Right cardiac atrium (tissue), 5 donors: ENCODE measurements around the gene ADGRL1. TPM values are rescaled to one million over a fixed set of nuclear protein-coding genes. Genes with fewer than 3 reads are reported as not detected.
"Not testable (repeated sequence)": the region's sequence is repeated elsewhere in the genome, so short reads cannot be mapped to it uniquely, and the experiment has no call there.

Source experiments
- ATAC-seq, 2 donors: fragments of 200-7000 bp; cut with Tn5 transposase; one replicate each; pipeline versions ENCODE4 v1.8.0 to v1.9.1; 2020; ENCODE audit warnings: moderate library complexity in 2 of 2, mild to moderate bottlenecking in 1 of 2
- DNase-seq, 3 donors: peaks; one replicate each; pipeline ENCODE4 v3.0.0-alpha.2; 2020
- H3K27ac ChIP-seq: one replicate; pipeline ENCODE4 v1.5.1; 2013; ENCODE audit warnings: mild to moderate bottlenecking, low read length, control low read depth, moderate library complexity
- H3K27me3 ChIP-seq: one replicate; pipeline ENCODE4 v1.6.1; 2013; ENCODE audit not compliant: control insufficient read depth, insufficient read depth
- H3K4me1 ChIP-seq: one replicate; pipeline ENCODE4 v1.6.1; 2013; ENCODE audit warnings: low read length; ENCODE audit not compliant: control insufficient read depth, insufficient read depth
- H3K4me3 ChIP-seq: one replicate; pipeline ENCODE4 v1.5.1; 2013; ENCODE audit warnings: low read length, control low read depth
- H3K9me3 ChIP-seq: one replicate; pipeline ENCODE4 v1.6.1; 2013; ENCODE audit warnings: low read length; ENCODE audit not compliant: control insufficient read depth
- WGBS: extraction: QIAGEN DNeasy Blood & Tissue Kit; methylation state at CpG from one replicate; pipeline ENCODE4 v1.1.7; 2013; 5-methylcytosine and 5-hydroxymethylcytosine counted together
- intact Hi-C, 4 donors: fragments of 100-400 bp; cut with DNase I; formaldehyde crosslinking; loops; one replicate each; pipeline versions ENCODE4 v1.11.0 to v1.14.0; 2022 to 2023
- polyA plus RNA-seq: library from polyadenylated mRNA; stranded (reverse); fragments of 200-250 nt; gene quantifications from one replicate; pipeline ENCODE4 v1.2.3, GENCODE V29; 2013
- total RNA-seq, 4 donors: library from RNA; stranded (reverse); fragmentation: NEBNext Ultra II Directional; extraction: Animal tissue kit (Norgen Biotek cat#: 25700); gene quantifications; one replicate each; pipeline ENCODE4 v1.2.1, GENCODE V29; 2021
- donor health status: healthy with polysubstance abuse.
- donor health status: DM: no; HTN: yes; CAD: no.
- donor health status: DM: no; HTN: no; CAD: no.
- donor health status: DM: no; HTN: yes; CAD: no; lungs with severe emphysema.
- donor health status: DM: yes; HTN: yes; CAD: no.

The ADGRL1 gene
- total and polyA plus RNA-seq, 5 donors, result 20.1 to 36.9 (median 33.6) TPM

DNA sequence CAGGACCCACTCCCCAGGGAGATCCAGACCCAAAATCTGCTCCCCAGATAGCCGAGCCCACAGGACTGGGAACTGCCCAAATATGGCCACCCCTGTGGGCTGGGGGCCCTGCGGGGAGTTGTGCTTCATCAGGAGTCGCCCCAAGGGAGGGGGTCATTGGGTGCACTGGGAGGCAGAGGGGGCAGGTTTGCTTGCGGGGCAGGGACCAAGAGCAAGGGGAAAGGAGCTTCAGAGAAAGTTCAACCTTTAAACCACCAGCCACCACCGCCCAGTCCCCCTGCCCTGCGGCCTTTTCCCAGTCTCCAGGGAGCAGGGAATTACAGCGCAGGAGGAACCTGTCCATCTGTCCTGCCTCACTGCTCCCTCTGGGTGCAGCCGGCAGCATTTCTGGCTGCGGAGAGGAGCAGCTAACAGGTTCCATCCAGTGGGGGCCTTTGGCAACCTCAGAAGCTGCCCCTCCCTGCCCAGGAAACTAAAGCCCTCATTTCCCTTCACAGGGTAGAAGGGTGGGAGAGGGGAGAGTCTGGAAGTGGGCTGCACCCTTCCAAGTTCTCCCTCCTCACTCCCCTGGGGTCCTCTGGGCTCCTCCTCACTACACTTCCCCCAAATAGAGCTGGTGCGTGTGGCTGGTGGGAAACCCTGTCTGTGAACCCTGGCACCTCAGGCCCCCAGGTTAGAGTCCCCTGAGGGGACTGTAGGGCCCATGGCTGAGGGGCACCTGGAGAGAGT lies 55.8 kb downstream of the ADGRL1 start:
- peak overlapping the region; percentile 69 for H3K27ac ChIP-seq
- H3K27me3 ChIP-seq, result no peaks in the 10 kb centered on the region
- peak overlapping the region; percentile 8 for H3K4me3 ChIP-seq
- H3K4me1 ChIP-seq, result peaks cover 5% of the 10 kb centered on the region
- H3K9me3 ChIP-seq, result no peaks in the 10 kb centered on the region
- intact Hi-C loops, result loop anchor here in 2 of 4 donors (10.0 kb wide), 2 partner anchors 135 to 195 kb away; no protein-coding TSS in a partner anchor
- 55% methylated on average over 10 of the region's 10 CpGs for WGBS
- ATAC-seq (peak in 1 of 2 donors; percentile 11), DNase-seq (peak in 2 of 3 donors; percentile 64 to 69)

- Histone ChIP-seq H3K9me3 (no peaks in the 10 kb centered on the region), H3K27ac (peak overlapping the region; percentile 69), H3K4me1 (peaks cover 5% of the 10 kb centered on the region), H3K4me3 (peak overlapping the region; percentile 8), H3K27me3 (no peaks in the 10 kb centered on the region)
- intact Hi-C loops, result loop anchor here (5.0 to 10.0 kb wide), 4 partner anchors 195 to 315 kb away; partner anchors contain the start of genes BRME1 (in 1 of the 4) and CC2D1A (in 1 of the 4)
- 19% methylated on average over 21 of the region's 21 CpGs for WGBS
- peak; percentile 79 to 85 for ATAC-seq
- DNase-seq, result peak; percentile 91 to 96 (median 95)
Observed at GRCh38 chr19:14149509-14149994, 56.4 kb downstream of the ADGRL1 start.

GRCh38 chr19:14148751-14149410 lies 57.1 kb downstream of the ADGRL1 start:
- WGBS, result 59% methylated on average over 13 of the region's 13 CpGs
- intact Hi-C loops, result loop anchor here (5.0 to 10.0 kb wide), 4 partner anchors 196 to 316 kb away; partner anchors contain the start of genes BRME1 (in 1 of the 4) and CC2D1A (in 1 of the 4)
- peak in 1 of 2 donors; percentile 2 for ATAC-seq

GRCh38 chr19:14147797-14148605 lies 58.0 kb downstream of the ADGRL1 start:
- intact Hi-C loops, result loop anchor here (5.0 to 10.0 kb wide), 4 partner anchors 197 to 317 kb away; partner anchors contain the start of genes BRME1 (in 1 of the 4) and CC2D1A (in 1 of the 4)
- ATAC-seq (peak; percentile 81 to 82), DNase-seq (peak; percentile 82 to 93 (median 92))
- 22% methylated on average over 20 of the region's 20 CpGs for WGBS
- Histone ChIP-seq H3K27me3 (no peaks in the 10 kb centered on the region), H3K27ac (peak overlapping the region; percentile 26), H3K4me1 (peaks cover 5% of the 10 kb centered on the region), H3K4me3 (no peak overlapping the region), H3K9me3 (no peaks in the 10 kb centered on the region)

More at GRCh38 chr19:14148751-14149410, 57.1 kb downstream of the ADGRL1 start:
- peak in 2 of 3 donors; percentile 60 to 68 for DNase-seq
- Histone ChIP-seq H3K27ac (peak overlapping the region; percentile 69), H3K4me1 (peaks cover 5% of the 10 kb centered on the region), H3K27me3 (no peaks in the 10 kb centered on the region), H3K9me3 (no peaks in the 10 kb centered on the region), H3K4me3 (no peak overlapping the region)

DNA sequence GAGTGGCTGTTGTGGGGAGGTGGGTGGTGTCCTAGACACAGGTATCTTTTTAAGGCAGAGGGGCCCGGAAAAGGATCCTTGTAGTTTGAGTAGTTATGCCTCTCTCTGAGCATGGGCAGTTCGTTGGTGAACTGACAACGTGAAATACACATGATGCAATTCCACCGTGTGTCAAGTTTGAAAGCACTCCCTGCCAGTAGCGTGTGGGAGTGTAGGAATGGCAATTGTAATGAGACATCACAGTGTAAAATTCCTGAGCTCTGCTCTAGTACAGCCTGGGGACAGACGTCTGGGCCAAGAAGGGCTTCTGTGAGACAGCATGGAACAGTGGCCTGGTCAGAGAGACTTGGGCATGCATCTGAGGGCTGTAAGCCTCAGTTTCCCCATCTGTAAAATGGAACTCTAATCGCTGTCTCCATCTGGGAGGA lies 59.2 kb downstream of the ADGRL1 start:
- intact Hi-C loops, result loop anchor here (5.0 to 10.0 kb wide), 4 partner anchors 198 to 318 kb away; partner anchors contain the start of genes BRME1 (in 1 of the 4) and CC2D1A (in 1 of the 4)
- 44% methylated on average over 7 of the region's 7 CpGs for WGBS
- Histone ChIP-seq H3K27me3 (no peaks in the 10 kb centered on the region), H3K4me1 (peaks cover 5% of the 10 kb centered on the region), H3K27ac (no peak overlapping the region), H3K9me3 (no peaks in the 10 kb centered on the region), H3K4me3 (no peak overlapping the region)
- peak in 1 of 3 donors; percentile 50 for DNase-seq
- no peak for ATAC-seq

GRCh38 chr19:14146169-14146568 lies 59.8 kb downstream of the ADGRL1 start:
- intact Hi-C loops, result loop anchor here (5.0 to 10.0 kb wide), 4 partner anchors 199 to 319 kb away; partner anchors contain the start of genes BRME1 (in 1 of the 4) and CC2D1A (in 1 of the 4)
- 93% methylated on average over 10 of the region's 10 CpGs for WGBS
- not testable (repeated sequence) for ATAC-seq

DNA sequence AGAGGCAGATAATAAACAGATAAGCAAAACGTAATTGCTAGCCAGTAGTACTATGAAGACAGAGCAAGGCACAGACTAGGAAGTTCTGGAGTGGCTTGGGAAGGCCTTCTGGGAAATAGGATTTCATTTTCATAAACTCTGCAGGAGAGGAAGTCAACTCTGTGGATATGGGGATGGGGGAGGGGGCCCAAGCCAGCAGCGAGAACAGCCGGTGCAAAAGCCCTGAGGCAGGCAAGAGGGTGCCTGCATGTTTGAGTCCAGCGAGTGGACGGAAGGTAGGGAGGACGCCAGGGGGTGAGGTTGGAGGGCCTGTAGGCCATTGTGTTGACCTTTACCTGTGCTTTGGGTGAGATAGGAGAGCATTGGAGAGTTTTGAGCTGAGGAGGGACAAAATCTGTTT lies 60.6 kb downstream of the ADGRL1 start:
- 78% methylated on average over 6 of the region's 6 CpGs for WGBS
- Histone ChIP-seq H3K9me3 (no peaks in the 10 kb centered on the region), H3K27ac (no peak overlapping the region), H3K27me3 (no peaks in the 10 kb centered on the region), H3K4me1 (peaks cover 5% of the 10 kb centered on the region), H3K4me3 (no peak overlapping the region)
- no peak for ATAC-seq
- DNase-seq, result peak in 1 of 3 donors; percentile 40
- intact Hi-C loops, result loop anchor here (5.0 to 10.0 kb wide), 4 partner anchors 199 to 319 kb away; partner anchors contain the start of genes BRME1 (in 1 of the 4) and CC2D1A (in 1 of the 4)

More at GRCh38 chr19:14146169-14146568, 59.8 kb downstream of the ADGRL1 start:
- H3K27ac ChIP-seq, DNase-seq, H3K4me3 ChIP-seq, H3K27me3 ChIP-seq, H3K9me3 ChIP-seq, H3K4me1 ChIP-seq: not testable (repeated sequence)

GRCh38 chr19:14142262-14143190 lies 63.4 kb downstream of the ADGRL1 start:
- intact Hi-C loops, result loop anchor here in 3 of 4 donors (10.0 kb wide), 3 partner anchors 202 to 322 kb away; partner anchors contain the start of genes BRME1 (in 1 of the 3) and CC2D1A (in 1 of the 3)
- Histone ChIP-seq H3K27me3 (no peaks in the 10 kb centered on the region), H3K27ac (no peak overlapping the region), H3K4me3 (no peak overlapping the region), H3K9me3 (no peaks in the 10 kb centered on the region), H3K4me1 (no peaks in the 10 kb centered on the region)
- 83% methylated on average over 12 of the region's 12 CpGs for WGBS
- DNase-seq, result no peak
- ATAC-seq, result no peak

- H3K4me1 ChIP-seq, result no peaks in the 10 kb centered on the region
- no peak overlapping the region for H3K4me3 ChIP-seq
- WGBS, result 97% methylated on average over 8 of the region's 8 CpGs
- DNase-seq, result peak in 1 of 3 donors; percentile 10
- no peak for ATAC-seq
- intact Hi-C loops, result loop anchor here in 3 of 4 donors (10.0 kb wide), 3 partner anchors 204 to 324 kb away; partner anchors contain the start of genes BRME1 (in 1 of the 3) and CC2D1A (in 1 of the 3)
- H3K27me3 ChIP-seq, result no peaks in the 10 kb centered on the region
- H3K27ac ChIP-seq, result no peak overlapping the region
- no peaks in the 10 kb centered on the region for H3K9me3 ChIP-seq
Observed at GRCh38 chr19:14141041-14141440, 64.9 kb downstream of the ADGRL1 start.
